GM21529 (cell line): ENCODE measurements around the gene TASP1.
A peak's percentile ranks its signal among the peaks of the same experiment; 100 is the strongest.

ENCODE experiments used
- ATAC-seq: cut with Tn5 transposase; IDR thresholded peaks from one replicate; pipeline ENCODE4 v1.9.1; 2021; ENCODE audit not compliant: unreplicated experiment

Gene TASP1

GRCh38 chr20:13574071-13574470 is 64.7 kb downstream of the TASP1 start:
- ATAC-seq, result no peak

DNA sequence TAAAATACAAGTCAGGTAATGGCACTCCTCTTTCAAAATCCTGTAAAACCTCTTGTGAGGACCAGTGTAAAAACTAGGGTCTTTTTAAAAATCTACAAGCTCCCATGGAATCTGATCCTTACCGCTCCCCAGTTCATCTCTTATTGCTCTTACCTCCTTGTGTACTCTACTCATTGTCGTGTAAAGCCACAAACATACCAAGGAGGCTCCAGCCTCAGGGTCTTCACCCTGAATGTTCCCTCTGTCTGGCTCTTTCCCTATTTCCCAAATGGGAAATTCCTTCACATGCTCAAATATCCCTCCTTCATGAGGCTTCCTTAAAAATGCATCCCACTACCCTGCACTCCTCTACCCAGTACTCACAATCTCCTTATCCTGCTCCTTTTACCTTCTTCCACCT is 67.1 kb downstream of the TASP1 start:
- no peak for ATAC-seq

GRCh38 chr20:13567663-13568062 is 71.1 kb downstream of the TASP1 start:
- no peak for ATAC-seq

DNA sequence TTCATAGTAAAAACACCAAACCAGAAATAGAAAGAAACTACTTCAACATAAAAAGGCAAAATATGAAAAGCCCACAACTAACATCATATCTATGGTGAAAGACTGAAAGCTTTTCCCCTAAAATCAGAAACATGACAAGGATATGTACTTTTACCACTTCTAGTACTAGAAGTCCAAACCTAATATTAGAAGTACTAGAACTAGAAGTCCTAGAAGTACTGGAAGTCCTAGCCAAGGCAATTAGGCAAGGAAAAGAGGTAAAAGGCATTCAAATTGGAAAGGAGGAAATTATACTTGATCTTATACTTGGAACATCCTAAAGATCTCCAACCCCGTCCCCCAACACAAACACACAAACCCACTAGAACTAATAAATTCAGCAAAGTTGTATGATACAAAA is 74.9 kb downstream of the TASP1 start:
- no peak for ATAC-seq

DNA sequence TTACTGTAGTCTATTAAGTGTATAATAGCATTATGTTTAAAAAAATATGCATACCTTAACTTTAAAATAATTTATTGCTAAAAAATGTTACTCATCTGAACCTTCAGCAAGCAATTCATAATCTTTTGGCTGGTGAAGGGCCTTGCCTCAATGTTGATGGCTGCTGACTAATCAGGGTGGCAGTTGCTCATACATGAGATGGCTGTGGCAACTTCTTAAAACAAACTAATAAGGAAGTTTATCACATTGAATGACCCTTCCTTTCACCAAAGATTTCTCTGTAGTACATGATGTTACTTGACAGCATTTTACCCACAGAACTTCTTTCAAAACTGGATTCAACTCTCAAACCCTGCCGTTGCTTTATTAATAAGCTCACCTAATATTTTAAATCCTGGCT is 84.0 kb downstream of the TASP1 start:
- ATAC-seq, result no peak

DNA sequence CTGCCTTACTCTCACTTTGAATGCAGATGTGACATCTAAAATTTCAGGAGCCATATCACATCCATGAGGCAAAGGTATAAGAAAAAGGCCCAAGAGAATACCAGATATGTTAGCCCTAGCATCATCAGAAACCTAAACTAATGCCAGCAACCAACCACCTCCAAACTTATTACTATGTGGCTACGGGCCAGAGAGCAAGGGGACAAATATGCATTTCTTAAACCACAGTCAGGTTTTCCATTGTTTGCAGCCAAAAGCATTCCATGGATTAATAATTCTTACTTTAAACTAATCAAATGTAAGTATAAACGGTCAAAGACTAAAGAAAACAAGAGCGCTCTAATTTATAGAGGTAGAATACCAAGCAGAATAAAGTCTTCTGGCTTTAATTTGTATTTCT is 84.7 kb downstream of the TASP1 start:
- ATAC-seq, result no peak

DNA sequence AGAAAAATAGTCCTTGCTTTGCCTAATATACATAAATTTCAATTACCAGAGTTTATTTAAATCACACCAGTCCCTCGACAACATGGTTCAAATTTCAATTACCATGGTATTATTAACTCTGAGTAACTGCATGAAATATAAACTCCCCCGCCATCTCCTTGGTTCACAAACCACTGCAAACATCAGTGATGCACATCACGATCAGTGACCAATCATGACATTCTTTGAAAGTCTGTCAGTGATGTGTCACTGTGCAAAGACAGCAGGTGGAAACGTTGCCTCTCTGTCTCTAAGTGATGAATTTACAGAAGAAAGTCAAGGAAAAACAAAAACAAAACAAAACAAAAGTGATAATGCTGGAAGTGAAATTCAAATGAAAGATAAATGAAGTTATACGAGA is 86.7 kb downstream of the TASP1 start:
- ATAC-seq, result no peak

GRCh38 chr20:13549451-13549850 is 89.3 kb downstream of the TASP1 start:
- no peak for ATAC-seq

GRCh38 chr20:13546497-13547131 is 92.1 kb downstream of the TASP1 start:
- peak; percentile 86 for ATAC-seq

DNA sequence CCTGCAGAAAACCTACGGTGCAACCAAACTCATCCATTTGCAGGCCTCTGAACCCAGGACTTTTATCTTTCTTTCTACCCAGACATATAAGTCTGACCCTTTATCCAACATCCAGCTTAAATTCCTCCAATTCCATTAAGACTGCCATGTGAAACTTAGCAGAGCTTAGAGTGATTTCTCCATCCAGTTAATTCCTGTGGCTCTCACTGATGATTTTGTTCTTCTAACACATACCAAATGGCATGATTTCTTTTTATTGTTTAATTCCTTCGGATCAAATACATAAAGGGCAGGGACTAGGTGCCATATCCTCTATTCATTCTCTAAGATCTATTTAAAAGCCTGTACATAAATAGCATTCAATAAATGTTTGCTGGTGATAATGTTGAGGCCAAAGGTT is 92.9 kb downstream of the TASP1 start:
- no peak for ATAC-seq

GRCh38 chr20:13543783-13544182 is 94.9 kb downstream of the TASP1 start:
- ATAC-seq, result no peak

DNA sequence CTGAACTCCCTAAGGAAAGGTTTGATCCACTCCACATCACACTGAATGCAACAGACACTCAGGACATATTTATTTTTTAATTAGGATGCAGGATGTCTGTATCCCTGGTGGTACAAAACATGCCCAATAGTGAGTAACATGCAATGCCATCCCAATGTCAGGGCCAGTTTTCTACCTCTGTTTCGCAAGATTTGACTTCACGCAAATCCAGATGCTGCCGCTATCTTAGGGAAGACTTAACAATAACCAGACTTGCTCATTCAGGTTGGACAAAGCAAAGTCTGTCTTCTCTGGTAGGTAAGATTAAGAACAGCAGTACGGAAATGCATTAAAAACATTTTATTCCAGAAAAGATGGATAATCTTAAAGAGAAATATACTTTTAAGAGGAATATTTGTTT is 103.1 kb downstream of the TASP1 start:
- no peak for ATAC-seq

- no peak for ATAC-seq
Measured at GRCh38 chr20:13533946-13534345, 104.8 kb downstream of the TASP1 start.

- ATAC-seq, result no peak
Measured at GRCh38 chr20:13530146-13530545, 108.6 kb downstream of the TASP1 start.

GRCh38 chr20:13526551-13526950 is 112.2 kb downstream of the TASP1 start:
- ATAC-seq, result no peak

DNA sequence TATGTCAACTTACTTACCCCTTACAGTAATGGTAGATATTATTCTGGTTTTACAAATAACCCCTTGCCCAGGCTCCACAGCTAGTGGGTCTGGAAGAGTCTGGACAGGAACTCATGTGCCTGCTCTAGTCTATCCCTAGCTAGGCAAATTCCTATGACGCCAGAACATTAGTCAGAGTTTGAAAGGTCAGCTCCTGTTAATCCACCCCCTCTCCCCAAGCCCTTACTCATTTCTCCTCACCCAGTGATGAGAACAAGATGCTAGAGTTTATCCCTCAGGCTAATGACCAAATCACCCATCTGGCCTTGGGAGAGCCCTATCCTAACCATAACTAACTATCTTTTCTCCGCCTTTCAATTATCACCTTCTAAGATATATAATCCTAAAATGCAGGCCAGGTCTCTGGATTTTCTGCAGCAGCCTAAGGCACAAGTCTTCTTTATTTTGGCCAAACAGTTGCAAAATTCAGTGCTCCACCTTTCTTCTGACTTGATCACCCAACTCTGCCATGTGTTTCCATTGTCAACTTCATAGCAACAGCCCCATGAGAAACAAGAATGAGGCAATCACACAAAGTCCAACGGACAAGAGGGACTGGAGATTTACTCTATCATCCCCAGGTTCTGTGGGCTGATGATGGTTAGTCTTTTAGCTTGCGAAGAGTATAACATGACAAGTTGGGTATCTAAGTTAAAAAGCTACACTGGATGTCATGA is 113.3 kb downstream of the TASP1 start:
- no peak for ATAC-seq

GRCh38 chr20:13524339-13524738 is 114.4 kb downstream of the TASP1 start:
- no peak for ATAC-seq

GRCh38 chr20:13517831-13518230 is 120.9 kb downstream of the TASP1 start:
- ATAC-seq, result no peak

DNA sequence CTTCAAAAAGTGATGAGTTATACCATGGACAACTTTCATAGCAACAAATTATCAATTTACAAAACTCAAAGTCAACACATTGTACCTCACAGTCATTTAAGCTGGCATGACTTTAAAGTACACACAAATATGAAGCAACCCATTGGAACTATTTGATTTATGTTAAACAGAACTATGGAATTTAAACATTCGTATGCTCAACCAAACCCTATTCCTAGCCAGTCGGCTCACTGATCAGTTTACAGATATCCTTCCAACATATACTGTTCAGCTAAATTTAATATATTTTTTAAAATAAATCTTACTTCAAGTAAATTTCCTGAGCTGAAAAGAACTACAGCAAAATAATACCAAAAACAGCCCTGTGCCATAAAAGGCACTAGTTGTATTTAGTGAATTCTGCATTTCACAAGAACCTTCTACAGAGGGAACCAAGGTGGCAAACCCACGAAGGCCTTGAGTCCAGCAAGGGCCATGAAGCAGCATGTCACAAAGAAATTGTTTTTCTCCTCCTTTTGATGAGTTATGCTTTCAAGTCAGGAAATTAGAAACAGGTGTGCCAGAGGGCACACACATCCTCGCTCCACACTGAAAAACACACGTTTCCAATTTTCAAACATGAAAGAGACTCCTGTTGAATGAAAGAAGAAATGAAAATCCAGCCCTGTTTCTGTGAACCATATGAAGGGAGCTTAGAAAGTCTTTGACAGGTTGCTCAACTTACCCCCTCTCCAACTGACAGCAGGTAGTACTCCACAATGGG is 122.8 kb downstream of the TASP1 start:
- ATAC-seq, result no peak

DNA sequence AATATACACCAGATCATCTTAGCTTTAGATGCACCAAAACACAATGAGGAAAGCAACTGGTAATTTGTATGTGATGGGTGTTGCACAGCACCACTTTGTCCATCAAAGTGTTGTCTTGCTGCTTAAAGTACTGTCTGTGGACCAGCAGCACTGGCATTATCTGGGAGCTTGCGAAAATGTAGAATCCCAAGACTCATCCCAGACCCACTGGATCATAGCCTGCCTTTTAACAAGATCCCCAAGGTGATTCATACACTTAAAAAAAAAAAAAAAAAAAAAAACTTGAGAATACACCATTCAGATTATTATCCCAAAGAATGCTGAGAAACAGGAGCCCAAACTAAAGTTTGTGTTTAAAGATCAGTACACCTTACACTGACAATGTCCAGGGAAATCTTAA is 123.4 kb downstream of the TASP1 start:
- ATAC-seq, result no peak

DNA sequence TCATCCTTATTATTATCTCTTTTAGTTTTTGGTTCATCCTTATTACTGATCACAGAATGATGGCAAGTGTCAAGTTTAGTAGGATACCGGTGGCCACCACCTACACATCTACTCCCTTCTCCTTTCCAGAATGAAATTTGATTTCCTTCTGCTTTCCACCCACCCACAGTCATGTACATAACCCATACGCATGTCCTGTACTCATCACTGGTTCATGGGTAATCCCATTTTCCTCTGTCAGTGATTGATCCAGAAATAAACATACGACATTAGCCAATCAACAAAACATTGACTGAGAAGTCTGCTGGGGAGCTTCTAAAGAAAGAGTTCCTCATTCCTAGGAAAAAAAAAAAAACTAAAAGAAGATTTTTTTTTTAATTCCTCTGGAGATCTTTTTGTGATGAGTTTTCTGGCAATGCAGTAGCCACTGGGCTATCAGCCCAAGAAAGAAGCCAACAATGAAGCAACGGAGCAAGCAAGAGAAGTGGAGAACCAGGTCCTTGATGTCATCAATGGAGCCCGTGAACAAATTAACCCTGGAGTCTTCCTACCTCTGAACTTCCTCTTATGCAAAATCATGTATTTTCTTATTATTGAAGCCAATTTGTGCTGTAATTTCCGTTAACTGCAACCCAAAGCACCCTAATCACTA is 127.8 kb downstream of the TASP1 start:
- no peak for ATAC-seq

DNA sequence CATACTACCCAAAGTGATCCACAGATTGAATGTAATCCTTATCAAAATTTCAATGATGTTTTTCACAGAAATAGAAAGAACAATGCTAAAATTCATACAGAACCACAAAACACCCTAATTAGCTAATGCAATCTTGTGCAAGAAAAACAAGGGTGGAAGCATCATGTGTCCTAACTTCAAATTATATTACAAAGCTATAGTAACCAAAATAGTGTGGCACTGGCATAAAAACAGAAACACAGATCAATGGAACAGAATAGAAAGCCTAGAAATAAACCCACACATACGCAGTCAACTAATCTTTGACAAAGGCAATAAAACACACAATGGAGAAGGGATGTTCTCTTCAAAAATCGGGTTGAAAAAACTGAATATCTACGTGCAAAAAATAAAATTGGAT is 131.1 kb downstream of the TASP1 start:
- no peak for ATAC-seq
